ENCODE data around the gene TXNDC15. TPM values are rescaled to one million over a fixed set of nuclear protein-coding genes. Genes with fewer than 3 reads are reported as not detected.

TXNDC15 gene
- total RNA-seq, 1 experiment from 2014 or later: 34.2 TPM

DNA sequence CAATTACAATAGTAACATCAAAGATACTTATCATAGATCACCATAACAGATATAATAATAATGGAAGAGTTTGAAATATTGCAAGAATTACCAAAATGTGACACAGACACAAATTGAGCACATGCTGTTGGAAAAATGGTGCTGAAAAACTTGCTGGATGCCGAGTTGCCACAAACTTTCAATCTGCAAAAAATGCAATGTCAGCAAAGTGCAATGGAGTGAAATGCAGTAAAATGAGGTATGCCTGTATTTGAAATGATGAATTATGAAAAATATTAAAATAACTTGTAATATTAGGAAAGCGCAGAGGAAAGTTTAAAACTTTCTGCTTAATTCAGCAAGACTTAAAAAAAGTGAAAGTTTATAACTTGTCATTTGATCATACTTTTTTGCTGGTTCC, 18.8 kb downstream of the TXNDC15 start:
- TF ChIP-seq, protein P1, sequence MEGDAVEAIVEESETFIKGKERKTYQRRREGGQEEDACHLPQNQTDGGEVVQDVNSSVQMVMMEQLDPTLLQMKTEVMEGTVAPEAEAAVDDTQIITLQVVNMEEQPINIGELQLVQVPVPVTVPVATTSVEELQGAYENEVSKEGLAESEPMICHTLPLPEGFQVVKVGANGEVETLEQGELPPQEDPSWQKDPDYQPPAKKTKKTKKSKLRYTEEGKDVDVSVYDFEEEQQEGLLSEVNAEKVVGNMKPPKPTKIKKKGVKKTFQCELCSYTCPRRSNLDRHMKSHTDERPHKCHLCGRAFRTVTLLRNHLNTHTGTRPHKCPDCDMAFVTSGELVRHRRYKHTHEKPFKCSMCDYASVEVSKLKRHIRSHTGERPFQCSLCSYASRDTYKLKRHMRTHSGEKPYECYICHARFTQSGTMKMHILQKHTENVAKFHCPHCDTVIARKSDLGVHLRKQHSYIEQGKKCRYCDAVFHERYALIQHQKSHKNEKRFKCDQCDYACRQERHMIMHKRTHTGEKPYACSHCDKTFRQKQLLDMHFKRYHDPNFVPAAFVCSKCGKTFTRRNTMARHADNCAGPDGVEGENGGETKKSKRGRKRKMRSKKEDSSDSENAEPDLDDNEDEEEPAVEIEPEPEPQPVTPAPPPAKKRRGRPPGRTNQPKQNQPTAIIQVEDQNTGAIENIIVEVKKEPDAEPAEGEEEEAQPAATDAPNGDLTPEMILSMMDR (IDR thresholded peaks at IDR 0.05; ENCODE audit: unreplicated experiment): no peak
- no peaks in the 10 kb centered on the region for H3K36me3 Mint-ChIP-seq (ENCODE audit: insufficient read depth, unreplicated experiment)
- intact Hi-C loops (cut with micrococcal nuclease; ENCODE audit: unreplicated experiment): no loop called here
- H3K27ac Mint-ChIP-seq (ENCODE audit: unreplicated experiment): no peak overlapping the region
- no peak overlapping the region for H3K4me3 Mint-ChIP-seq (ENCODE audit: low read depth, unreplicated experiment)
- H3K9me3 Mint-ChIP-seq (ENCODE audit: low read depth, unreplicated experiment): no peaks in the 10 kb centered on the region
- H3K4me1 Mint-ChIP-seq (ENCODE audit: low read depth, unreplicated experiment): no peaks in the 10 kb centered on the region
- CTCF ChIA-PET: interaction anchor here (1.0 kb wide), 1 partner anchor 18 kb away, joined by 3 read pairs; the partner anchor contains the start of gene TXNDC15
- no TSS peak for BruUV-seq (replicated peaks)
- H3K27me3 Mint-ChIP-seq (ENCODE audit: unreplicated experiment): no peaks in the 10 kb centered on the region
- no peak for DNase-seq

DNA sequence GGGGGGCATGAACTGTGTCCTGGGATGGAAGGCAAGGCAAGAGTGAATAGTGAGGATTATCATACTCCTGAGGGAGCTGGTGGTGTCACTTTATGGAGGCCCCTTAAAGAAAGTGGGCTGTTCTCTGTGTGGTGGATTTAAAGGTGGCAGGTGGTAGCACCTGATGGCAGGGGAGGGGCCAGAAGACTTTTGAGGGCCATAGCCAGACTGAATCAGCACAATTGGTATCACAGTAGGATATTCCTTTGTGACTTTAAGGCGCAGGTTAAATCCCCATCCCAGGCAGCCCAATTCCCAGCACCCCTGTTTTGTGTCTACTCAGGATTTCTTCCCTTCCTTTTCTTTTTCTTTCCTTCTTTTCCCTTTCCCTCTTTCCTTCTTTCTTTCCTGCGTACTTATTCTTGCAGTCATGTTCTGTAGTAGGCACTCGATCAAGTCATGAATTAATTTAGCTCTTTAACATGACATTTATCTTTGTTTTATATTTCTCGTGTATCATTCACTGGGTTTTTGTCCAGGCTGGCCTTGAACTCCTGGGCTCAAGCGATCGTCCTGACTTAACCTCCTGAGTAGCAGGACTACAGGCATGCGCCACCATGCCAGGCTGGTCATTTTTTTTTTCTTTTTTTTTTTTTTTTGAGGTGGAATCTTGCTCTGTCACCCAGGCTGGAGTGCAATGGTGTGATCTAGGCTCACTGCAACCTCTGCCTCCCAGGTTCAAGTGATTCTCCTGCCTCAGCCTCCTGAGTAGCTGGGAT, 19.8 kb downstream of the TXNDC15 start:
- DNase-seq: no peak
- BruUV-seq (replicated peaks): no TSS peak
- Mint-ChIP-seq H3K9me3 (ENCODE audit: low read depth, unreplicated experiment) (no peaks in the 10 kb centered on the region), H3K27ac (ENCODE audit: unreplicated experiment) (no peak overlapping the region), H3K27me3 (ENCODE audit: unreplicated experiment) (no peaks in the 10 kb centered on the region), H3K4me3 (ENCODE audit: low read depth, unreplicated experiment) (no peak overlapping the region), H3K4me1 (ENCODE audit: low read depth, unreplicated experiment) (no peaks in the 10 kb centered on the region), H3K36me3 (ENCODE audit: insufficient read depth, unreplicated experiment) (no peaks in the 10 kb centered on the region)
- CTCF ChIA-PET: interaction anchor here (0.7 to 1.0 kb wide), 3 partner anchors 17 to 54 kb away, joined by 3 read pairs; partner anchors contain the start of gene TXNDC15
- intact Hi-C loops (cut with micrococcal nuclease; ENCODE audit: unreplicated experiment): no loop called here
- TF ChIP-seq, protein P1 (IDR thresholded peaks at IDR 0.05; ENCODE audit: unreplicated experiment): no peak

DNA sequence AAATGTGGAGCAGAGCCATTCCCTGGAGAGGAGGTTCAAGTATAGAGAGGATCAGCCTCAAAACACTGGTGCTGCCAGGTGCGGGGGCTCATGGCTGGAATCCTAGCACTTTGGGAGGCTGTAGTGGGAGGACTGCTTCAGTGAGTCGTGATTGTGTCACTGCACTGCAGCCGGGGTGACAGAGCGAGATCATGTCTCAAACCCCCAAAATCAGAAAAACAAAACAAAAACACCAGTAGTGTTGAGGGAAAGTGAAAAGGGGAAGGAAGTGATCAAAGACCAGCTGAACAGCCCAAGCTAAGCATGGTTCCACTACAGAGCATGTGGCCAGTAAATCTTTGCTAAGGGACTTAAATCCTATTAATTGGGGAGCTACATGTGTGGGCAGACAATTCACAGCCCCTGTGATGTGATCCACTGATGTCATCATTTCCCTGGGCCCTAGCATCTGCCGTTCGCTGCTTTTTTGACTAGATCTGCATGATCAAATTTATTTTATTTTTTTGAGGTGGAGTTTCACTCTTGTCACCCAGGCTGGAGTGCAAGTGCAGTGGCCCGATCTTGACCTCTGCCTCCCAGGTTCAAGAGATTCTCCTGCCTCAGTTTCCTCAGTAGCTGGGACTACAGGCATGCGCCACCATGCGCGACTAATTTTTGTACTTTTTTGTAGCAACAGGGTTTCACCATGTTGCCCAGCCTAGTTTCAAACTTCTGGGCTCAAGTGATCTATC, 28.1 kb downstream of the TXNDC15 start:
- H3K27me3 Mint-ChIP-seq (ENCODE audit: unreplicated experiment): no peaks in the 10 kb centered on the region
- DNase-seq: no peak
- intact Hi-C loops (cut with micrococcal nuclease; ENCODE audit: unreplicated experiment): loop anchor here (10.0 kb wide), 1 partner anchor 167 kb away; the partner anchor contains the start of gene CAMLG
- H3K36me3 Mint-ChIP-seq (ENCODE audit: insufficient read depth, unreplicated experiment): peaks cover 24% of the 10 kb centered on the region
- no peaks in the 10 kb centered on the region for H3K4me1 Mint-ChIP-seq (ENCODE audit: low read depth, unreplicated experiment)
- no peak overlapping the region for H3K4me3 Mint-ChIP-seq (ENCODE audit: low read depth, unreplicated experiment)
- TF ChIP-seq, protein P1 (IDR thresholded peaks at IDR 0.05; ENCODE audit: unreplicated experiment): no peak
- H3K27ac Mint-ChIP-seq (ENCODE audit: unreplicated experiment): no peak overlapping the region
- BruUV-seq (replicated peaks): no TSS peak
- no peaks in the 10 kb centered on the region for H3K9me3 Mint-ChIP-seq (ENCODE audit: low read depth, unreplicated experiment)
- CTCF ChIA-PET: no interaction called here

DNA sequence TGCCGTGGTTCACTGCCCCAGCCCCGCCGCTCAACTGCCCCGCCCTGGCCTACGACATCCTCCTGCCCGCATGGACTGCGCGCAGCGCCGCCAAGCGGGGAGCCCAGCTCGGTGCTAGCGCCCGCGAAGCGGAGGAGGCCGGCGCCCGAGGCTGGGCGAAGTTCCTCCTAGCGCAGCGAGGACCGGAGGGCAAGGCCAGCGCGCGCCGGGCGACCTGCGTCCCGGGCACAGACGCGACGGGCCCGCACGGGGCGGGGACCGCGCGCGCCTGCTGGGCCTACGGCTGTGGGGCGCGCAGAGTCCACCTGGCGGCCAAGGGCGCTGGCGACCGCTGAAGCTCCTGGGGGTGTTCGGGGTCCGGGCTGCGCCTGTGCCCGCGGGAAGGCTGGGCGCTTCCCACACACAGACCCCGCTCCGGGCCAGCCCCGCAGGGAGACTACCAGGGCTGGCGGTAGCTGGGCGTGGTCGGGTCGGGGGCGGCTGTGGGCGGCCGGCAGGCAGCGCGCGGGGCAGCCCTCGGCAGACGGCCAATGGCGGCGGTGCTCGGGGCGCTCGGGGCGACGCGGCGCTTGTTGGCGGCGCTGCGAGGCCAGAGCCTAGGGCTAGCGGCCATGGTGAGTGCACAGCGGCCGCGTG, 30.6 kb downstream of the TXNDC15 start, which contains the start of gene PCBD2:
PCBD2 (plus strand) TSS at position 522 of the 636 bp plus-strand sequence; CDS start at position 531, 9 bp downstream.
- CTCF ChIA-PET: interaction anchor here (0.5 to 1.9 kb wide), 16 partner anchors 12 to 328 kb away, joined by 3 to 11 read pairs (median 4); partner anchors contain the start of genes C5orf24, CAMLG, DDX46 and TXNDC15

More for the DNA sequence above, 30.6 kb downstream of the TXNDC15 start, which contains the start of gene PCBD2:
- no TSS peak for BruUV-seq (replicated peaks)
- Mint-ChIP-seq H3K9me3 (ENCODE audit: low read depth, unreplicated experiment) (no peaks in the 10 kb centered on the region), H3K36me3 (ENCODE audit: insufficient read depth, unreplicated experiment) (peaks cover 24% of the 10 kb centered on the region), H3K4me3 (ENCODE audit: low read depth, unreplicated experiment) (peak within 1 kb of the TSS; percentile 82), H3K27ac (ENCODE audit: unreplicated experiment) (peak within 1 kb of the TSS; percentile 92), H3K4me1 (ENCODE audit: low read depth, unreplicated experiment) (no peaks in the 10 kb centered on the region), H3K27me3 (ENCODE audit: unreplicated experiment) (no peaks in the 10 kb centered on the region)
- intact Hi-C loops (cut with micrococcal nuclease; ENCODE audit: unreplicated experiment): loop anchor here (2.0 to 10.0 kb wide), 2 partner anchors 58 to 170 kb away; partner anchors contain the start of gene CAMLG
- TF ChIP-seq, protein P1 (IDR thresholded peaks at IDR 0.05; ENCODE audit: unreplicated experiment): peak; percentile 96
- DNase-seq: peak; percentile 99
